Left renal pelvis (tissue), 4 donors: ENCODE results near the gene PEPD. TPM values are rescaled to one million over a fixed set of nuclear protein-coding genes. Genes with fewer than 3 reads are reported as not detected.

Source experiments
- DNase-seq, 4 donors: peaks; one replicate each; pipeline ENCODE4 v3.0.0-alpha.2; 2013; ENCODE audit warnings: low read depth in 4 of 4, low spot score in 3 of 4
- polyA plus RNA-seq, 4 donors: library from polyadenylated mRNA; unstranded; fragments of 120-200 nt; gene quantifications; one replicate each; pipeline ENCODE4 v1.2.1, GENCODE V29; 2013; ENCODE audit not compliant: insufficient read length in 4 of 4

Gene PEPD
- polyA plus RNA-seq, 4 donors = 56.0 to 122 (median 95.0) TPM

DNA sequence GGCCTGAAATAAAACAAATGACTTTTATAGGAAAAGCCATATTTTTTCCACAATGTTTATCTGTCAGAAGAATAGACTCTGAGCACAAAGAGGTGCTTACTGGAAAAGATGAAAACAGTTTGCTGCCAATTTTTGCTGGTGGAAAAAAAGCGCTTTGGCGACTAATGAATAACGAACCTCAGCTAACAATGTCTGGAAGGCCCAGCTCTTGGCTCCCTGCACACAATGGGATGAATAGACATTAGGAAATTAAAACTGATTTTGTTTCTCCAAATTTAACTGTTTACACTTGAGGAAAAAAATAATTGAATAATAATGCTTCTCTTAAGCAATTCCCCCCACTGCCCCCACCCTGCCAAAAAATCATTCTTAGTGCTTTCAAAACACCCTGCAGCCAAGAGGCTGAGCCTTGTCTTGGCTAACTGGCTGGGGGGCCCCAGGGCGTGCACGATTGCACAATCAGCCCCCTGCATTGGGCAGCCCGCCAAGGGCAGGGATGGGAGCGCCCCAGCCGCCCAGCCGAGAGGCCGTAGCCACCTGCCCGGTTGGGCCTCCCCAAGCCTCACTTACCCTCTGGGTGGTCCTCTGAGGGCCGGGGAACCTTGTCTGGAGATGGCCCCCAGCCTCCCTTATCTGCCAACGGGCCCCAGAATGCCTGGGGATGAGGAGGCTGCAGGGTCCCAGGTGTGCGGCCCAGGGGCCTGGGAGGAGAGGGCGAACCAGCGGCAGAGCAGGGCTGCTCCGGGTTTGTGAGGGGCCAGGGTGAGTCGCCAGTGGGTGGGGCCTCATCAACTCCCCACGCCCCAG lies 131.3 kb downstream of the PEPD start:
- DNase-seq = no peak

GRCh38 chr19:33389421-33390100 lies 132.0 kb downstream of the PEPD start:
- DNase-seq = no peak

GRCh38 chr19:33388725-33389420 lies 132.7 kb downstream of the PEPD start:
- no peak for DNase-seq

- DNase-seq = no peak
Observed at GRCh38 chr19:33388231-33388724, 133.3 kb downstream of the PEPD start.

DNA sequence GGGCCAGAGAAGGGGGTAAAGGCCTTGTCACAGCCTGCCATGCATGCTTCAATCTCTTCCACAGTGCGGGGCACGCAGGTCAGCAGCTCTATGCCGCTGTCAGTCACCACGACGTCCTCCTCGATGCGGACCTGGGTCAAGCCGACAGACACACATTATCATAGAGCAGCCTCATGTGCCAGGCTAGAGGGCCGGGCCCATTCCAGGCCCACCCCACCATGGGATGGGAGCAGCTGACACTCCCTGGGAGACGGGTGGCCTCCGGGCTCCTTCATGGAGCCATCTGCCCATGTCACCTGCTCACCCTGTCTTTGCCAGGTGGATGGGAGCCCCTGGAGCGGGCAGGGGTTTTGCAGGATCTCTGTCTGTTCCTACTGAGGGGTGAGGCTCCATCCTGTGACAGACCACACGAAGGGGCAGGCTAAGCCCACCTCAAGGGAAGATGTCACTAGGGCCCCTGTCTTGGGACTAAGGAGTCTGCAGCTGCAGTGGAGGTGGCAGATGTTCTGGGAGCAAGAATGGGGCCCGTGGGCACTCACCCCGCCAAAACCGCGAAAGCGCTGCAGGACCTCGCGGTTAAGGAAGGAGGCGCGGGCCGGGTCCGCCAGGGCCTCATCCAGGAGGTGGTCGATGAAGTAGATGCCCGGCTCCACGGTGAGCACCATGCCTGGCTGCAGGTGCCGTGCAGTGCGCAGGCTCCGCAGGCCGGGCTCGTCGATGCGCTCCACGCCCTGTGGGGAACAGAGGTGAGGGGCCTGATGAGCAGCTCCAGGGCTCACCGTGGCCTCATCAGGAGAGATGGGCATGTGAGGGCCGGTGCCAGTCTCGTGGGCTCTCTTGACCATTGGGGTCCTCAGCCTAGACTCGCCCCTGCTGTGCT lies 134.0 kb downstream of the PEPD start:
- DNase-seq = no peak

GRCh38 chr19:33386361-33386858 lies 135.2 kb downstream of the PEPD start:
- no peak for DNase-seq

- DNase-seq = no peak
Observed at GRCh38 chr19:33385956-33386355, 135.6 kb downstream of the PEPD start.

- no peak for DNase-seq
Observed at GRCh38 chr19:33384983-33385382, 136.6 kb downstream of the PEPD start.

DNA sequence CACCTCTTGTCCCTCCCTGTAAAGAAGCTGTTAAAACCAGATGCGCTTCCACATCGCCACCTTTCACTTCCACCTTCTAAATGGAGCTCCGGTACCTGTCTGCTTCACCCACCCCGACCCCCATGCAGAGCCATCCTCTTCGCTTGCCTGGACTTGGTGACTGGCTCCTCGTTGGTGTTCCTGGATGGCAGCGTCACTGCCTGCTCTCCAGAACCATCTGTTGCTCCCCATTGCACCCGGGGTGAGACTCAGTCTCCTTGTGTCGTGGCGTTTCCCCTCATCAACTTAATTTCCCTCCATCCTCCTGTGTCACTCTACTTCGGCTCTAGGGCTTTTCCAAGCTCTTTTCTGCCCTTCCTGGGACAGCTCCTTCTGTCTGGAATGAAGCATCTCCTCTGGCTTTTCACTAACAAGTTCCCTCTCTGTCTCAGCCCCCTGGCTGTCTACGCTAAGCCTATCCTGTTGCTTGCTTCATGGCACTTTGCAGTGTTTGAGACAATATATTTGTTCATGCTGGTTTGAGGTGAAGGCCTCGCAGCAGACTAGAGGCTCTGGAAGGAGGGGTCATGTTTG lies 137.8 kb downstream of the PEPD start:
- no peak for DNase-seq

DNA sequence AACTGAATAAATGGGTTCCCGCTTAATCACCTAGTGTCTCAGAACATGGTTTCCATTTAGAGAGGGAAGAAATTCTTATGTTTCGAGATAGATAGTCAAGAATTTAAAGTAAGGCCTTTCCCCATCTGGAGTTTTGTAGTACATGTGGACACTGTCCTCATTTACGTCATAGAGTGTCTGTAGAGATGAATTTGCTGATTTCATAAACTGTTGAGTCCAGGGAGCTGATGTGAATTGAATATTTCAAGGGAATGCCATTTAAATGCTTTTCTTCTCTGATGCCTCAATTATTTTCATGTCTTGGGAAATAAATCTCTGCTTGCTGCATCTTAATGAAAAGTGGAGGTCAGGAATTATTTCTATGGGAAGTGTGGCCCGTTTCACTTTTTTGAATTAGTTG lies 138.6 kb downstream of the PEPD start:
- no peak for DNase-seq

GRCh38 chr19:33382006-33382405 lies 139.6 kb downstream of the PEPD start:
- no peak for DNase-seq

- DNase-seq = no peak
Observed at GRCh38 chr19:33381101-33381500, 140.5 kb downstream of the PEPD start.

DNA sequence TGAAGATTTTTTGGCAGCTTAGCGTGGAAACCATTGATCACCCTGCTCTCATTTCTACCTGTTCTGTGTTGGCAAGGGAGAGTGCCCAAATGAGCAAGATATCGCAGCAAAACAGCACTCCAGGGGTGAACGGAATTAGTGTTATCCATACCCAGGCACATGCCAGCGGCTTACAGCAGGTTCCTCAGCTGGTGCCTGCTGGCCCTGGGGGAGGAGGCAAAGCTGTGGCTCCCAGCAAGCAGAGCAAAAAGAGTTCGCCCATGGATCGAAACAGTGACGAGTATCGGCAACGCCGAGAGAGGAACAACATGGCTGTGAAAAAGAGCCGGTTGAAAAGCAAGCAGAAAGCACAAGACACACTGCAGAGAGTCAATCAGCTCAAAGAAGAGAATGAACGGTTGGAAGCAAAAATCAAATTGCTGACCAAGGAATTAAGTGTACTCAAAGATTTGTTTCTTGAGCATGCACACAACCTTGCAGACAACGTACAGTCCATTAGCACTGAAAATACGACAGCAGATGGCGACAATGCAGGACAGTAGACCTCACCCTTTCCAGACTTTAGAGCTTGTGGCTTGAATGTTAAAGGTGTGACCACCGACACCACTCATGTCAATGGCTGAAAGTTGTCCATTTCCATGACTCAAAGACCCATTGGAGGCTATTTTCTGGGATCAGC lies 142.3 kb downstream of the PEPD start:
- DNase-seq = no peak

DNA sequence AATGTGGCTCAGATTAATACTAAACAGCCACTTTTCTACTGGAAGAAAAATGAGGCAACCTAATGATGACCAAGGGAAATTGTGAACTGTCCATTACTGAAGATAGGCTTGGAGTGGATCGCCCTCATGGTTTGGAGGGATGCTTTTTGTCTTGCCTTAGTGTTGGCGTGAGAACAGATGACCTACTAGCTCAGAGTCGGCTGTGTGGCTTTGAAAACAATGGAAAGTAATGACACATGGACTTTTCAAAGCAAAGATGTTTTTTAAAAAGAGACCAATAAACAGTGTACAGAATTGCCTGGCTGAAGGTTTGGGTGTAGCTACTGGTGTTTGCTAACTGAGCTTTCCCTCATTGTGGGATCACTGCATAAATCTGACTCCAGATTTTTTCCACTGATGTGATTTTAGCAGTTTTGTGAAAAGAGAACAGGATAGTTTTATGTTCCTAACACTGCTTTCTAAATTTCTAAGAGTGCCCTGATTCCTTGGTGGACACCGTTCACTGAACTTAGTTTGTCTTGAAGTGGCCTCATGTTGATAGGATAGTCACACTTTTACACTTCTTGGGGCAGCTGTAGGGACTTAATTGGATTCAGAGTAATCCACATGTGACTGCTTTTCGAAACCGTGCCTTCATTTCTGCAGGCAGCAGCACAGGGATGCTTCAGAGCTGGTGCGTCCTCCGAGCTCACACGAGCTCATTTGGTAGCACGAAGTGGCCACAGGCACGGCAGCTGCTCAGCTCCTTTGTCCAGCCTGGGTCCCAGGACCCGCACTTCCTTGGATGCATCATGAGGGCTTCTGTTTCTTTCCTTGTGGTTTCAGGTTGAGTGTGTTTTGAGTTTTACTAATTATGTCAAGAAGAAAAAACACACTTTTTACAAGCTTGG lies 143.8 kb downstream of the PEPD start:
- no peak for DNase-seq

GRCh38 chr19:33376941-33377557 lies 144.5 kb downstream of the PEPD start:
- DNase-seq = no peak

GRCh38 chr19:33376423-33376822 lies 145.2 kb downstream of the PEPD start:
- no peak for DNase-seq

DNA sequence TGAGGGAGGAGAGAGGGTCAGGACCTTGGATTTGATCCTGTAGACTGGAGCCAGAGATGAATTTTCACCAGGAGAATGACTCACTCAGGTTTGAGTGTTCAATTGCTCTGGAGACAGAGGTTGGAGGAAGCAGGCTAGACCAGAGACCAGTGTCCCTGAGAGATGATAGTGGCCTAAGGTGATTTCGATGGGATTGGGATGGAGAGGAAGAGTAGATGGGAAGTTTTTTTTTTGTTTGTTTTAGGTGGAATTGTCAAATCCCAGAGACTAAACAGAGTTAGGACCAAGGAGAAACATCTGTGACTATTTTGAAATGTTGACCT lies 145.8 kb downstream of the PEPD start:
- DNase-seq = no peak
